ENCODE data around the gene ITGAE.
"Not testable (repeated sequence)": the region's sequence is repeated elsewhere in the genome, so short reads cannot be mapped to it uniquely, and the experiment has no call there.

ITGAE gene

GRCh38 chr17:3738562-3739295 is 62.3 kb downstream of the ITGAE start:
- no peak for TF ChIP-seq JUND (IDR thresholded peaks at IDR 0.05; ENCODE audit: low read depth)
- peak; percentile 52 to 79 for DNase-seq (ENCODE audit: low read depth in 1 of 2, low spot score in 1 of 2)
- in situ Hi-C loops (cut with HindIII; ENCODE audit: low pct_unique_long_range_greater_than_20kb, low sequenced_read_pairs) = no loop called here

GRCh38 chr17:3735515-3735914 is 65.5 kb downstream of the ITGAE start:
- in situ Hi-C loops (cut with HindIII; ENCODE audit: low pct_unique_long_range_greater_than_20kb, low sequenced_read_pairs) = no loop called here
- no peak for TF ChIP-seq JUND (IDR thresholded peaks at IDR 0.05; ENCODE audit: low read depth)
- no peak for DNase-seq (ENCODE audit: low read depth in 1 of 2, low spot score in 1 of 2)

- in situ Hi-C loops (cut with HindIII; ENCODE audit: low pct_unique_long_range_greater_than_20kb, low sequenced_read_pairs); DNase-seq (ENCODE audit: low read depth in 1 of 2, low spot score in 1 of 2): not testable (repeated sequence)
Observed at GRCh38 chr17:3734911-3735276, 66.1 kb downstream of the ITGAE start.

- DNase-seq (ENCODE audit: low read depth in 1 of 2, low spot score in 1 of 2) = no peak
- no peak for TF ChIP-seq JUND (IDR thresholded peaks at IDR 0.05; ENCODE audit: low read depth)
- in situ Hi-C loops (cut with HindIII; ENCODE audit: low pct_unique_long_range_greater_than_20kb, low sequenced_read_pairs) = no loop called here
Observed at GRCh38 chr17:3732210-3732621, 68.8 kb downstream of the ITGAE start.

GRCh38 chr17:3730881-3731429 is 70.0 kb downstream of the ITGAE start:
- no peak for DNase-seq (ENCODE audit: low read depth in 1 of 2, low spot score in 1 of 2)
- TF ChIP-seq JUND (IDR thresholded peaks at IDR 0.05; ENCODE audit: low read depth) = no peak
- in situ Hi-C loops (cut with HindIII; ENCODE audit: low pct_unique_long_range_greater_than_20kb, low sequenced_read_pairs) = no loop called here

GRCh38 chr17:3729881-3730280 is 71.1 kb downstream of the ITGAE start:
- TF ChIP-seq JUND (IDR thresholded peaks at IDR 0.05; ENCODE audit: low read depth) = no peak
- DNase-seq (ENCODE audit: low read depth in 1 of 2, low spot score in 1 of 2) = no peak
- in situ Hi-C loops (cut with HindIII; ENCODE audit: low pct_unique_long_range_greater_than_20kb, low sequenced_read_pairs) = no loop called here

- in situ Hi-C loops (cut with HindIII; ENCODE audit: low pct_unique_long_range_greater_than_20kb, low sequenced_read_pairs); DNase-seq (ENCODE audit: low read depth in 1 of 2, low spot score in 1 of 2): not testable (repeated sequence)
Observed at GRCh38 chr17:3728099-3728498, 72.9 kb downstream of the ITGAE start.

- TF ChIP-seq JUND (IDR thresholded peaks at IDR 0.05; ENCODE audit: low read depth) = no peak
- DNase-seq (ENCODE audit: low read depth in 1 of 2, low spot score in 1 of 2) = no peak
- in situ Hi-C loops (cut with HindIII; ENCODE audit: low pct_unique_long_range_greater_than_20kb, low sequenced_read_pairs) = no loop called here
Observed at GRCh38 chr17:3727041-3727440, 73.9 kb downstream of the ITGAE start.

GRCh38 chr17:3724378-3725077 is 76.5 kb downstream of the ITGAE start:
- TF ChIP-seq JUND (IDR thresholded peaks at IDR 0.05; ENCODE audit: low read depth) = no peak
- in situ Hi-C loops (cut with HindIII; ENCODE audit: low pct_unique_long_range_greater_than_20kb, low sequenced_read_pairs) = no loop called here
- no peak for DNase-seq (ENCODE audit: low read depth in 1 of 2, low spot score in 1 of 2)

GRCh38 chr17:3723556-3724377 is 77.2 kb downstream of the ITGAE start, which contains the start of gene HASPIN:
Gene HASPIN, plus strand, starts transcription at chr17:3723903. Its CDS starts 33 bp downstream, at chr17:3723936.
- peak; percentile 86 to 90 for DNase-seq (ENCODE audit: low read depth in 1 of 2, low spot score in 1 of 2)
- in situ Hi-C loops (cut with HindIII; ENCODE audit: low pct_unique_long_range_greater_than_20kb, low sequenced_read_pairs) = no loop called here
- TF ChIP-seq JUND (IDR thresholded peaks at IDR 0.05; ENCODE audit: low read depth) = no peak

GRCh38 chr17:3723188-3723555 is 77.8 kb downstream of the ITGAE start:
- no peak for TF ChIP-seq JUND (IDR thresholded peaks at IDR 0.05; ENCODE audit: low read depth)
- DNase-seq (ENCODE audit: low read depth in 1 of 2, low spot score in 1 of 2) = no peak
- in situ Hi-C loops (cut with HindIII; ENCODE audit: low pct_unique_long_range_greater_than_20kb, low sequenced_read_pairs) = no loop called here

GRCh38 chr17:3722716-3723115 is 78.3 kb downstream of the ITGAE start:
- TF ChIP-seq JUND (IDR thresholded peaks at IDR 0.05; ENCODE audit: low read depth) = no peak
- no peak for DNase-seq (ENCODE audit: low read depth in 1 of 2, low spot score in 1 of 2)
- in situ Hi-C loops (cut with HindIII; ENCODE audit: low pct_unique_long_range_greater_than_20kb, low sequenced_read_pairs) = no loop called here

GRCh38 chr17:3719265-3719664 is 81.7 kb downstream of the ITGAE start:
- DNase-seq (ENCODE audit: low read depth in 1 of 2, low spot score in 1 of 2) = no peak
- TF ChIP-seq JUND (IDR thresholded peaks at IDR 0.05; ENCODE audit: low read depth) = no peak
- in situ Hi-C loops (cut with HindIII; ENCODE audit: low pct_unique_long_range_greater_than_20kb, low sequenced_read_pairs) = no loop called here
